Measurements from ENCODE around the gene CDH22.

CDH22 gene

DNA sequence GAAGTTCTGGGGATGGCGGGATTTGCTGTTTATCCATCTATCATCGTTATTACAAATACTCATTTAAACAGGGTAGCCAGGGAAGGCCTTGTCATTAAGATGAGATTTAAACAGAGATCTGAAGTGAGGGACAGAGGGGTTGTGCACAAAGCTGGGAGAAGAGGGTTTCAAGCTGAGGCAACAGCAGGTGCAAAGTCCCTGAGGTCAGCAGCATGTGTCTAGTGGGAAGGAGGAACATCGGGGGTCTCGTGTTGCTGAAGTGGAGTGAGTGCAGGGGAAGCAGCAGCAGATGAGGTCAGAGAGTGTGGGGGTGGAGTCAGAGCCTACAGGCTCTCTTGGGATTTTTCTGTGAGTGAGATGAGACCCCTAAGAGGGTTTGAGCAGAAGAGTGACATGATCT, 52.0 kb downstream of the CDH22 start:
- H3K27ac ChIP-seq, result no peak overlapping the region
- H3K4me3 ChIP-seq, result no peak overlapping the region

DNA sequence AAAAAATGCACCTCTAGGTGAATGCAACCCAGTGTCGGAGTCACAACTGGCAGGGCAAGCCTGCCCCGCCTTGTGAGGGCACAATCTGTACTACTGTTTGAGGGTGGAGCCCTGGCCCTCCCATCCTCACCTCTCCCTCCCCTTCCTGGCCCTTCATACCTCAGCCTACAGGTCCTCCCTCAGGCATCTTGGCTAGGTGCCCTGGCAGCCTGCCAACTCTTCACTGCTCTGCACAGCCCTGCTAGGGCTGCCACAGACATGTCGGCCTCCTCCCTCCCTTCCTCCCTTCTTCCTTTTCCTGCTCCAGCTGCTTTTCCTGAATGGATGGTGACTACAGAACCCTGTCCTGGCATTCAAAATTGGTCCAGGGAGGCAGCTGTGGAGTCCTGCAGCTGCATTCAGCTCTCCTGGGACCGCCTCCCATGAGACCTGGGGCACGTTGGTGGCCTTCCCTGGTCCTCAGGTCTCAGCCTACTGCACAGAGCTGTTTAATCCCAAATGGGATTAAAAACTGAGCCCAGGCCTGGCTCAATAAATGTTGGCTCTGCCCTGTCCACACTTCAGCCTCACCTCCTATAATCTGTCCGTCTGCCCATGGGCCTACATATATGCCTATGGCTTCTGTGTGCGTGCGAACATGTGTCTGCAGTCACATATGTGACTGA, 52.7 kb downstream of the CDH22 start:
- Histone ChIP-seq H3K27ac (no peak overlapping the region), H3K4me3 (no peak overlapping the region)

DNA sequence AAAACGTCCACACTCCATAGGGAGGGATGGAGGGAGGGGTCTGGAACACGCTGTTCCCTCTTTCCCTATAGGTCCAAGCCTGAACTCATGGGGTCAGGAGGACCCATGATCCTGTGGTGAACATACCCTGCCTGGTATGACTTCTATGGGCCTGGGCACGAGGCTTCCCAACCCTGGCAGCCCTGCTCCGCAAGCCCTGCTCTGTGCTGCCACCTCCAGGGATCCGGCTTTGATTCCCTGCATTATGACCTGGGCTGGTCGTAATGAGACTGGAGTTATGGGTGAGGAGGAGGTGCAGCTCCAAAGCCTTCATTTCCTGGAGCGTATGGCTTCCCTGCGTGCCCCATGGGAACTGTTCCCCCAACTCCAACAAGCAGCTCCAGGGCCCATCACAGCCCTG, 54.9 kb downstream of the CDH22 start:
- Histone ChIP-seq H3K4me3 (no peak overlapping the region), H3K27ac (no peak overlapping the region)

DNA sequence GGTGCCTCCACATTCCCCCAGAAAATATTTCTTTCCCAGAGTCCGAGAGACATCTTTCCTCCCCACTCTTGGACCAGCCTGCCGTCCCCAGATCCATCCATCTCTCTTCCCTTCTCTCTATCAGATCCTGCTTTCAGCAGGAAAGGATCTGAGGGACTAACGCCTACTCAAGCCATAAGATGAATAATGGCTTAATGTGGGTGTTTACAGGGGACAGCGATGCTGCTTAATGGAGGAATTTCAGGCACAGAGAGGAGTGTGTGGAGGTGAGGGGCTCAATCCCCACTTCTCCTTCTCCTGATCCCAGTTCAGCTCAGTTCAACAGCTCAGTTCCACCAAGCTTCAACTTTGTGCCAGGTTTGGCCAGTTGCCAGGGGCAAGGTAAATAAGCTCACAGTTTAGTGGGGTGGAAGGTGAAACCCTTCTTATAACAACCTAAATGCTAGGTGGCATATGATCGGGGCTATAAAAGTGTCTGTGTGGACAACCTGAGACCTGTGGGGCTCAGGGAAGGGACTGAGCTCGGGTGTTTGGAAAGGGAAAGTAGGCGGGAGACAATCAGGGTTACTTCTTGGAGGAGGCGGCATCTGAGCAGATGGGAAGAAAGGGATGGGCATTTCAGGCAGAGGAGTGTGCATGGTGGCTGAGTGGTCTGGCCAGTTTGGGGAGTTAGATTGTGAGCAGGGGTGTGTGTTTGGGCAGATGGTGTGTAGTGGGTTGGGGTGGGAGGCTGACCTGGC, 55.8 kb downstream of the CDH22 start:
- Histone ChIP-seq H3K4me3 (no peak overlapping the region), H3K27ac (no peak overlapping the region)

GRCh38 chr20:46251211-46251673, 57.1 kb downstream of the CDH22 start:
- H3K27ac ChIP-seq, result no peak overlapping the region
- no peak overlapping the region for H3K4me3 ChIP-seq

DNA sequence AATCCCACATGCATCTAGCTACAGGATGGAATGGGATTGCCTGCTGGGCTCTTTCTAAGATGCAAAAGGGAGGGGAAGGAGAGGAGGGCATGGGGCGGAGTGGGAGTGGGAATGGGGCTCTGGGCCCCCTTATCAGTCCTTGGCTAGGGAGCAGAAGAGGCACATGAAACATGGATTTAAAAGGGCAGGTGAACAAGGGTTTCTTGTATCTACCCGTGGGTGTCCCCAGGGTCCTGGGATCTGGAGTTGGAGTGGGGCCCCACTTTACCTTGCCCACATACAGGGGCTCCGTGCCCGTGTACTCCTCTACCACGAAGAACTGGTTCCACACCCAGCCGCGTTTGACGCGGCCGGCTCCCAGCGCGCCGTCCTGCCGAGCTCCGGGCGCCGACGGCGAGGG, 57.5 kb downstream of the CDH22 start:
- Histone ChIP-seq H3K27ac (no peak overlapping the region), H3K4me3 (no peak overlapping the region)

DNA sequence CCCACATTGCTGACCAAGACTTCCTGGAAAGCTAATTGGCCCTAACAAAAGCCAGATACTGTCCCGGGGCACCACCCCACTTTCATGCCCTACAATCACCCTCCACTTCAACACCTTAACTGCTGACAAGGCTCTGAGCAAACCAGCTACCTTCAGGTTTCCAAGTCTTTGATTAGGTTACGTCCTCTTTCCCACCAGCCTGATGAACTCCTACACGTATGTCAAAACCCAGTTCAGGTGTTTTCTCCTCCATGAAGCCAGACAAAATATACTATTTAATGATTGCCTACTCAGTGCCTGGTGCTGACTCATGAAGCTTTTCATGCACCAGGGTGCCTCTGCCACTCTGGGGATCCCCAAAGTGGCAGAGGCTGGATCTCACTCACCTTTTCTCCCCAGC, 58.6 kb downstream of the CDH22 start:
- Histone ChIP-seq H3K27ac (no peak overlapping the region), H3K4me3 (no peak overlapping the region)

DNA sequence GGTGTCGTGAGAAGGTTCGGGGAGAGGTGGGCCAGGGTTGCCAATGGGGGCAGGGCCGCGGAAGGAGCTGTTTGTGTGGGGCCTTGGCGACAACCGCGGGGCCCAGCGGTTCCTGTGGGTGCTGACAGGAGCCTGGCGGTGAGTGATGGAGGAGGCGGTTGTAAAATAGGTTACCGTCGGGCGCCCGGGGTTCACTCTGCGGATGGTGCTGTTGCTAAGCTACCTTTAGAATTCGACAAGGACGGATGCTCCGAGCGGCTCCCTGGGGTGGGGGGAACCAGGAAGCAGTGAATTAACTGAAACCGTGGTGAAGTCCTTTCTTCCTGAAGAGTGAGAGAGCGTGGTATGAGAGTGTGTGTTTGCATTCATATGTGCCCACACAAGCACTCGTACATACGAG, 61.7 kb downstream of the CDH22 start:
- Histone ChIP-seq H3K27ac (no peak overlapping the region), H3K4me3 (no peak overlapping the region)

DNA sequence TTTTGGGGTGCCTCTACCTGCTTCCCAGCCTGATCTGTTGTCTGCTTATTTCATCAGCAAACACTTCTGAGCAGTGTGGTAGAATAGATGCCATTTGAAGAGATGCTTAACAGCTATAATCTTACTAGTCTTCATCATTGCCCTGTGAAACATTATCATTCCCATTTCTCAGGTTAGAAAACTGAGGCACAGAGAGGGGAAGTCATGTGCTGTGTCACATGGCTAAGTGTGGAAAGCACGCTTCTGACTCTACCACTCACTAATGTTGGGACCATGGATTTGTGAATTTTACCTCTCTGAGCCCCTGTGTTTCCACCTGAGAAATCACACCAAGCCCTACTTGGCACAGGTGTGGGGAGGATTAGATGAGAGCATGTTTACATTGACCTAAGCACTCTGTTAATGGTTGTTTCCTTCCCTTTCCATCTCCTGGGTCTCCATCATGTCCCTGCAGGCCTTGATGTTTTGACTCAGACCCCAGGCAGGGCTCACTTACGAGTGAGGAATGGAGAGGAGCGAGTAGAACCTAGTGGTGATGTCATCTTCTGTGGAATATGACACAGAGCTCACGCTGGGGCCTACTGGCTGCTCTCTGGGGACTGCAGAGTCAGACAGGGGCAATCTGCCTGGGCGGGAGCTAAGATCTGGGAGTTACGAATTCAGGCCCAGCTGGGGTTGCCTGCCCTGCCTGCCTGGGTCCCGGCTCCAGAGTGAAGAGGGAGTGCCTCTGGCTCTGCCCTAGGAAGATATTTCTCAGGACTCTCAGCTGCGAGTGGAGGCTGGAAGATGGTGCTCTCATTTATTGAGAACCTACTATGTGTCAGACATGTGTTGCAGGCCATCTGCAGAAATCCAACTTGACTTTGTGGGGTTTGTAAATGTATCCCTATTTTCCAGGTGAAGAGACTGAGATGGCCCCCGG, 64.3 kb downstream of the CDH22 start:
- Histone ChIP-seq H3K27ac (no peak overlapping the region), H3K4me3 (no peak overlapping the region)

DNA sequence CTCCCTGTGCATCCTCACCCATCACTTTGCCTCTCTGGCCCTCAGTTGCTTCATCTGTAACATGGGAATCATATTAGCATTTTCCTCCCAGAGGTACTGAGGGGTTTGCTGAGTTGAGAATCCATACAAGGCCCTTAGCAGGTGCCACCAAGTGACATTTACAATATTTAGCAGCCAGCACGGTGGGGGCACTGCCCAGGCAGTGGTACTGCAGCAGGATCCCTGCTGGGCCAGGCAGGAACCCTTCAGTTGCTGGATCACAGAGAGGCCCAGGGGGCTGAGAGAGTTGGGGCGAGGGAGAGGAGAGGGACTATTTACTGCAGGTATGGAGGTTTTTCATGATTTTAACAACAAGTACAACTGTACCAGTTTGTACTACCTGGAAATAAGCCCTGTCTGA, 65.9 kb downstream of the CDH22 start:
- Histone ChIP-seq H3K4me3 (no peak overlapping the region), H3K27ac (no peak overlapping the region)

DNA sequence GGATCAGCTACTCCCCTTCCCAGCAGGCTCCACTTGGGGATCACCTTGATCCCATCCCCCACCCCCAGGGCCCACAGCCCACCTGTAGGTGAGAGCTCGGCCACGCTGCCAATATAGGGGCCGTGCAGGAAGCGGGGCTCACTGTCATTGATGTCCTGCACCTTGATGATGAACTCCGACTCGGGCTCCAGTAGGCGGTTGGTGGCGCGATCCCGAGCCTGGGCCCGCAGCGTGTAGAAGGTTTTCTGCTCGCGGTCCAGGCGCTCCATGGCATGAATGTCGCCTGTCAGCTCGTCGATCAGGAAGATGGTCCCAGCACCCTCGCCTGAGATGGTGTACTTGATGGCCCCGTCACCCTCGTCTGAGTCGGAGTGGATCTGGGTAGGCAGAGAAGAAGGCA, 67.4 kb downstream of the CDH22 start:
- H3K27ac ChIP-seq, result no peak overlapping the region

DNA sequence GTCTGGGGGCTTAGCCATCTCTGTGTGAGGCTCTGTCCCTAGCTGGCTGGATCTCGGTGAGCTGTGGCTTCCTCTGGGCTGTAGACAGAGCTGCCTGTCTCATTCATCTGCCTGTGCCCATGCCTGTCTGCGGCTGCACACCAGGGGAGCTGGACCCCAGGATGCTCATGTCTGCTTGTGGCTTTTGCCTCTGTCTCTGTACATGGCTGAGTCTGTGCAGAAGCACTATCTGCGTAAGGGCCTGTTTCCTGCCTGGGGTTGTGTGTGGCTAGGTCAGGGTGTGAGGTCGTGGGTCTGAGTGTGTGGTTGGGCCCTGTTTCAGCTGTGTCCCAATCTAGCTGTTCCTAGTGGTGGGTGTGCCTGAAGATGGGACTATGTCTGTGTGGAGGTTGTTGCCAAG, 68.2 kb downstream of the CDH22 start:
- Histone ChIP-seq H3K27ac (no peak overlapping the region), H3K4me3 (no peak overlapping the region)

More for the DNA sequence above, 67.4 kb downstream of the CDH22 start:
- H3K4me3 ChIP-seq, result no peak overlapping the region

DNA sequence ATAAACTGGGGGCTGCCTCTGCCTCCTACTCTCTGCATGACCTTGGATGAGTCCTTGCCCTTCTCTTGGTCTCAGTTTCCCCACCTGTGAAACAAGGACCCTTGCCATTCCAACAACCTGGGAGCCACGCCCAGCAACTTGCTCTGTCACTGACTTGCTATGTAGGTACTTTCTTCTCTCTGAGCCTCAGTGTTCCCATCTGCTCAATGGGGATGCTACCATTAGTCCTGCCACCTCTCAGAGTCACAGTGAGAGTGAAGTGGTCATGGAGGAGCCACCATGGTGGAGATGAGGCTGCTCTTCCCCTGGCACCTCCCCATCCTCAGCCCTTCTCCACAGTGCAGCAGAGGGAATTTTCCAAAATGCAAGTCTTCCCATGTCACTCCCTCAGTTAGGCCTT, 70.6 kb downstream of the CDH22 start:
- no peak overlapping the region for H3K4me3 ChIP-seq
- H3K27ac ChIP-seq, result no peak overlapping the region

GRCh38 chr20:46237227-46237626, 71.1 kb downstream of the CDH22 start:
- no peak overlapping the region for H3K4me3 ChIP-seq
- H3K27ac ChIP-seq, result no peak overlapping the region

DNA sequence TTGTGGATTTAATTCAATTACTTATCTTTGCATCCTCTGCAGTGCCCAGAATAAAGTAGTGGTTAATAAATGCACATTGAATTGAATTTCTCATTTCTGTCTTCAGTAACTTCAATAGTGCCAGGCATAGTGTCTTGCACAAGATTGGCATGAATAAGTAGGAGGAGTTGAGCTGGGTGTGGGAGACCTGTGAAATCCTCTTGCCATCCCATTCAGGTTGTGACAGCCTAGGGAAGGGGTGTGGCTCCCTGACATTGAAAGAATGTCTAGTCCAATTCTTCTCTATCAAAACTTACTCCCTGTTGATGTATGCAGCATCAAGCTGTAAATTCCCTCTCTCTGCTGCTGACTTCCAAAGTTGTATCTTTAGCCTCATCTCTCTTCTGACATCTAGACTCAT, 73.2 kb downstream of the CDH22 start:
- H3K27ac ChIP-seq, result no peak overlapping the region
- H3K4me3 ChIP-seq, result no peak overlapping the region

DNA sequence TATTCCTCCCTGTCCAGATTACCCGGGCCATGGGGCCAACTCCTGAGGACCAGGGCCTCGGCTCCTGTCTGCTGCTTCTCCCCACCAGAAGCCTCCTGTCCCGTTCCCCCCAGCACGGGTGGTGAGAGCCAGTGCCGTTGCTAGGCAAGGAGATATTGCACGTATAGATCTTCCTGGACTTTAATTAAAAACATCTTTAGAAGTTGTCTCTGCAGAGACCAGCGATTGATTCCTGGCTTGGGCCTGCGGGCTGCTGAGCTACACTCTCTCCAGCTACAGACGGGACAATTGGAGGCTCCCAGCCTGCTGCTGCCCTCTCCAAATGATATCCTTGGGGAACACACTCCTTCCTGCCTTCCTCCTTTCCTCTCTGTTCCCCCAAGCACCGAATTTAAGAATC, 74.6 kb downstream of the CDH22 start:
- Histone ChIP-seq H3K27ac (no peak overlapping the region), H3K4me3 (no peak overlapping the region)

DNA sequence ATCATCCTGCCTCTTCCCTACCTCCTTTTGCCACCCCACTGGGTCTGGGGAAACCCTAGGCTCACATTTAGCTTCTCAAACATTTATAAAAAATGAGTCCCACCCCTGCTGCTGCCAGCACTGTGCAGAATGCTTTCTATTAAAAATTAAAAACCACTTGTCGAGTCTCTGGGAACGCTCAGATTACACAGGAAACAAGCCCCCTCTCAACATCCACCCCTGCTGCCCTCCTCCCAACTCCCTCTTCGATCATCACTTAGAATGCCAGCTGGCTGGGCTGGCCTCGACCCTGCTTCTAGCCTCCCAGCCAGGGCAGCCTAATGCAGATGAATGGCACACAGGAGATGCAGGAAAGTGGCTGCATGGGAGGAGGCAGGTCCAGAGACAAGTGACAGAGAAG, 75.8 kb downstream of the CDH22 start:
- H3K4me3 ChIP-seq, result no peak overlapping the region

GRCh38 chr20:46230801-46231282, 77.5 kb downstream of the CDH22 start:
- Histone ChIP-seq H3K27ac (no peak overlapping the region), H3K4me3 (no peak overlapping the region)

More for the DNA sequence above, 75.8 kb downstream of the CDH22 start:
- no peak overlapping the region for H3K27ac ChIP-seq

DNA sequence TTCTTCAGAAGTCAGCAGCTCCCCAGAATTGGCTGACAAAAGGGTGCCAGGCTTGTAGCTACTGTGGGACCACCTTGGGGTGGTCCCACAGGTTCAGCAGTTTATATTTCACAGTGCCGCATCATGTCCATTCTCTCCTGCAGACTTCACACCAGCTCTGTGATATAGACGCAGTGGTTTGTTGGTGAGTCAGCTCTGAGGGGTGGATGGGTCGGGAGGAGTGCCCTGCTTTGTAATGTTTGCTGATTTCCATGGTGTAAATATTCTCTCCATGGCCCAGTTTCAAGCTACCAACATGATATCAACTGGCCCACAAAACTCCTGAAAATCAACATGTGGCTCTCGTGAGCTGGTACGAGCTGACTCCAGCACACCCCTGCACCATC, 78.2 kb downstream of the CDH22 start:
- no peak overlapping the region for H3K4me3 ChIP-seq
- no peak overlapping the region for H3K27ac ChIP-seq

GRCh38 chr20:46229478-46230105, 78.7 kb downstream of the CDH22 start:
- Histone ChIP-seq H3K27ac (no peak overlapping the region), H3K4me3 (no peak overlapping the region)
